ENCODE data around the gene SLC1A7.

- TF ChIP-seq CTCF (IDR thresholded peaks at IDR 0.05) (no peak), POLR2A (IDR thresholded peaks at IDR 0.05) (no peak)
Observed at GRCh38 chr1:53093451-53093754, 49.0 kb downstream of the SLC1A7 start.

Data from uterus (tissue), 2 donors.